ENCODE results near the gene CABP7. TPM values are rescaled to one million over a fixed set of nuclear protein-coding genes. Genes with fewer than 3 reads are reported as not detected.

CABP7 gene
- total and polyA plus RNA-seq, 12 donors = 0.77 to 15.1 (median 5.9) TPM

GRCh38 chr22:29707471-29707870 lies 12.3 kb upstream of the CABP7 start:
- H3K36me3 ChIP-seq (replicated peaks in 1 of 2) = no peaks in the 10 kb centered on the region
- no peaks in the 10 kb centered on the region for H3K27me3 ChIP-seq
- no peaks in the 10 kb centered on the region for H3K9me3 ChIP-seq (replicated peaks in 1 of 3)
- no peak for DNase-seq
- TF ChIP-seq POLR2A (IDR thresholded peaks at IDR 0.05) (no peak), CTCF (IDR thresholded peaks at IDR 0.05) (no peak)
- 86 to 95% (median 91%) methylated on average over 5 of the region's 5 CpGs for WGBS, 4 donors
- H3K4me3 ChIP-seq = no peak overlapping the region
- intact Hi-C loops (cut with DNase I) = loop anchor here in 1 of 2 donors (10.0 kb wide), 1 partner anchor 297 kb away; no protein-coding TSS in a partner anchor
- H3K27ac ChIP-seq = no peak overlapping the region
- peaks cover 5 to 28% of the 10 kb centered on the region in 2 donors for H3K4me1 ChIP-seq (replicated peaks in 1 of 2)

- no peaks in the 10 kb centered on the region for H3K36me3 ChIP-seq (replicated peaks in 1 of 2)
- no peaks in the 10 kb centered on the region for H3K9me3 ChIP-seq (replicated peaks in 1 of 3)
- H3K4me3 ChIP-seq = no peak overlapping the region
- TF ChIP-seq POLR2A (IDR thresholded peaks at IDR 0.05) (no peak), CTCF (IDR thresholded peaks at IDR 0.05) (no peak)
- no peak for DNase-seq
- intact Hi-C loops (cut with DNase I) = no loop called here
- no peaks in the 10 kb centered on the region for H3K27me3 ChIP-seq
- no peak overlapping the region for H3K27ac ChIP-seq
- 67 to 78% (median 73%) methylated on average over 3 to 15 of the region's 15 CpGs for WGBS, 4 donors
- H3K4me1 ChIP-seq (replicated peaks in 1 of 2) = peaks cover 0 to 14% of the 10 kb centered on the region in 2 donors
Observed at GRCh38 chr22:29710193-29710592, 9.6 kb upstream of the CABP7 start.

GRCh38 chr22:29710922-29711593 lies 8.7 kb upstream of the CABP7 start:
- TF ChIP-seq CTCF (IDR thresholded peaks at IDR 0.05) = no peak
- no peak for TF ChIP-seq POLR2A (IDR thresholded peaks at IDR 0.05)
- Histone ChIP-seq H3K27me3 (no peaks in the 10 kb centered on the region), H3K36me3 (replicated peaks in 1 of 2) (no peaks in the 10 kb centered on the region), H3K4me3 (no peak overlapping the region), H3K9me3 (replicated peaks in 1 of 3) (no peaks in the 10 kb centered on the region), H3K27ac (no peak overlapping the region), H3K4me1 (replicated peaks in 1 of 2) (peaks cover 0 to 13% of the 10 kb centered on the region in 2 donors)
- DNase-seq = peak; percentile 85 to 96 (median 93)
- intact Hi-C loops (cut with DNase I) = no loop called here
- 21 to 66% (median 28%) methylated on average over 3 to 18 of the region's 18 CpGs for WGBS, 4 donors

- H3K4me1 ChIP-seq (replicated peaks in 1 of 2) = peaks cover 0 to 13% of the 10 kb centered on the region in 2 donors
- H3K27me3 ChIP-seq = no peaks in the 10 kb centered on the region
- H3K4me3 ChIP-seq = no peak overlapping the region
- H3K9me3 ChIP-seq (replicated peaks in 1 of 3) = no peaks in the 10 kb centered on the region
- 84 to 94% (median 89%) methylated on average over 2 of the region's 2 CpGs for WGBS, 4 donors
- no peak overlapping the region for H3K27ac ChIP-seq
- no peak for TF ChIP-seq CTCF (IDR thresholded peaks at IDR 0.05)
- no peak for TF ChIP-seq POLR2A (IDR thresholded peaks at IDR 0.05)
- H3K36me3 ChIP-seq (replicated peaks in 1 of 2) = no peaks in the 10 kb centered on the region
- intact Hi-C loops (cut with DNase I) = no loop called here
- no peak for DNase-seq
Observed at GRCh38 chr22:29712119-29712518, 7.7 kb upstream of the CABP7 start.

Data from adrenal gland (tissue), 12 donors.